GM21423 (cell line): ENCODE measurements around the gene C8A.

Experiments used
- ATAC-seq: cut with Tn5 transposase; IDR thresholded peaks from one replicate; pipeline ENCODE4 v1.9.1; 2021; ENCODE audit warnings: mild to moderate bottlenecking, moderate library complexity; ENCODE audit not compliant: unreplicated experiment

C8A gene

DNA sequence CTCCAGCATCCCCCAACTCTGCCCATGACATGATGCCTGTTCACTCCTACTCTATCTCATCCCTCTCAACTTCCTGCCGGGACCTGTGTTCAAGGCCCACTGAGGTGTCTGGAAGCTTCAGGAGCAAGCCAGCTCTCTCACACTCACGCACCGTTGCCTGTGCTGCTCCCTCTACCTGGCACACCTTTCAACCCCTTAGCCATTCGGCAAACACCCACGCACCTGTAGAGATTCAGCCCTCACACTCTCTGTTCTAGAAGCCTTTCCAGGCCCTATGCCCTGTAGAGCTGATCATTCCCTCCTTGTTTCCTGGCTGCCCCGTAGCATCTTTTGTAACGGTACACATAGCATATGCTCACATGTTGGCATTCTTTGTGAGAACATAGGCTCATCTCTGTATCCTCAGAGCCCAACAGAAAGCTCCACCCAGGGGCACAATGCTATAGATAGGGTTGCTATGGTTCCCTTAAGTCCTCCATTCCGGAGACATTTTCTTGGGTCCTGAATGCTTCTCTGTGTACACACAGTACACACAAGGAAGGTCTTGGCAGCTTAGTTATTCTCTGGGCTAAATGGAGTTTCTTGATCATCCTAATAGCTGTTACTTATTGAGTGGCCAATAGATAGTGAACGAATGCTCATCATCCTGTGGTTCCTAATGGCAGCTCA lies 109.9 kb downstream of the C8A start:
- ATAC-seq: no peak

DNA sequence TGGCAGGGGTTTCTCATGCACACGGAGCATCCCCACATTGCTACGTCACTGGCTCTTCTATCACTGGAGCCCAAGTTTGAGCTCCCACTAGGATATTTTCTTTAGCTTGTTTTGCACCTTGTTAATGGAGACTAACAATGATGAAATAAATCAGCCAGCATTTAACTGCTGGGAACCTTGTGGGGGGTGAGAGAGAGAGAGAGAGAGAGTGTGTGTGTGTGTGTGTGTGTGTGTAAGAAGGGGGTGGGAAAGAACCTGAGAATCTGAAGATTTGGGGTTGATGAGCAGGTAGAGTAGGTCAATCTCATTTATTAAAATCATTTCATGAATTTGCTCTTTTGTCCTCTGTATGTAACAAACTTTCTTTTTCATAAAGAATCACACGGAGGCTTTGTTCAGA lies 110.6 kb downstream of the C8A start:
- no peak for ATAC-seq

DNA sequence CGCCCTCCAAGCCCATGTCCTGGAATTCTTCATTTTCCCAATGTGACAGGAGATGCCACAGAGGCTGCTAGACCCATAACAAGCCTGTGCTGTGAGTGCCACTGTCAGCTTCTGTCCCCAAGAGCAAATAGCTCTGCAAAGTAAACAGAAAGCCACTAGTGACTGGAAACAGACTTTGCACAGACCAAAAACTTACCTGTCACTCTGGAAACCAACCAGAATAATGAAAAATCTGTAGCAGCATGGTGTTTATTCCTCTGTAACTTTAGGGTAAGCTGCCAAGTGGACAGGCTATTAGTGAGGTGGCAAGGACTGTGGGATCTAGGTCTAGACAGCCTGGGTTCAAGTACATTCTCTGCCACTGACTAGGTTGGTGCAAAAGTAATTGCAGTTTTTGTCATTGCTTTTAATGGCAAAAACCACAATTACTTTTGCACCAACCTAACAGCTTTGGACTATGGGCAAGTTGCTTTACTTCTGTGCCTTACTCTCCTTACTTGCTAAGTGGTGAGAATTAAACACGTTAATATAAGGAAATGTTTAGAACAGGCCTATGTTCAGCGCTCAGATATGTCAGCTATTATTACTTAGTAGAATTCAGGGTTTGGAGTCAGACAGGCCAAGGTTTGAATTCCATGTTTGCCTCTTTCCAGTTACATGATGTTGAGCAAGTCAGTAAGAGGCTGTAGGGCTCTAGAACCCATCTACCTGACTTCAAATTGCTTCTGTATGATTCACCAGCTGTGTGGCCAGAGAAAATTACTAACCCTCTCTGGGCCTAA lies 111.5 kb downstream of the C8A start, which contains the start of gene C8B:
TSS of gene C8B (minus strand) at position 100 of the 782 bp plus-strand sequence. CDS start at position 33, 67 bp downstream.
- ATAC-seq: no peak

DNA sequence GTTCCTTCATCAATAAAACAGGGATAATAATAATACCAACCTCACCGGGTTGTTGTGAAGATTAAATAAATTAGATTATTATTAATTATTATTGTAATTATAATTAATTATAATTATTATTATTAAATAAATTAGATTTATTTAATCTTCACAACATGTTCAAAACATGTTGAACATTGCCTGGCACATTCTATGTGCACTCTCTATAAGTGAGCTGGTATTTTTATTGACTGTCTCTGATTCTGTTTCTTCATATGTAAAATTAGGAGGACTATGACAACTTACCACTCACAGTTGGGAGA lies 112.1 kb downstream of the C8A start:
- ATAC-seq: no peak

DNA sequence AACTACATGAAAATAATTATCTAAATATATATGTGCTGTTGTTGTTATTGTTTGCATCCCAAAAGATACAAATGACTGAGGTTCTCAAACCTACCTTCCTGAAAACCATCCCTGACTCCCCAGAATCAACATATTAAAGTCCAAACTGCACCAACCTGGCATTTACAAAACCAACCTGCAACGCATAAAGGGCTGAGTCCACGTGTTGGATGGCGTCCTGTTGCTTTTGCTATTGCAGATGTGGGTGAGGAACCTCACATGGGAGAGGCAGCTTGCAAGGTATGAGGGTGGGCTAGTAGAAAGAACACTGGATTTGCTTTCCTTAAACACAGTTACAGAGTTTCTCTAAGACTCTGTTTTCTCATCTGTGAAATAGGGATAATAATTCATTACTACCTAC lies 112.8 kb downstream of the C8A start:
- ATAC-seq: no peak
